HG02981 (cell line): ENCODE data around the gene ACAA2.

Source experiments
- ATAC-seq: cut with Tn5 transposase; IDR thresholded peaks from one replicate; pipeline ENCODE4 v1.9.1; 2021; ENCODE audit warnings: mild to moderate bottlenecking, moderate library complexity; ENCODE audit not compliant: unreplicated experiment

Gene ACAA2

DNA sequence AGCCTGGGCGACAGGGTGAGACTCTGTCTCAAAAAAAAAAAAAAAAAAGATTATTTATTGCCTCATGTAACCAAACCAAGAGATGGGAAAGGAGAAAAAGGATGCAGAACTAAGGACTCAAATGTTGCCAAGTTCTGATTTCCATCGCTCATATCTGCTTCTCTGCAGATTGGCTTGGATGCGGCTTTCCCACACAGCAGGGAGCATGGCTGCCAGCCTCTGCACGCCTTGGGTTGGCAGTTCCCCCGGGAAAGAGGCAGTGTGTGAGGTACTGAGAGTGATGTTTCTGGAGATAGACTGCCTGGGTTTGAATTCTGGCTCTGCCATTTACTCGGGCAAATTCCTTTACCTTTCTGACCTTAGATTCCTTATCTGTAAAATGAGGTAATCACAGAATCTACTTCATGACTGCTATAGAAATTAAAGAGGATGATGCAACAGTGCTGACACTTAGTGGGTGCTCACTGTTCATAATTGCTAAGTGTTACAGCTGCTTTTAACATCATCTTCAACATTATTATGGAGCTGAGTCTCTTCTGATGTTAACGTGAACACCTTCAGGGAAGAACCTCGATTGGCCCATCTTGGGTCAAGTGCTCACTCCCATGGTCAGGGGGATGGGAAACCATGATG lies 68.8 kb downstream of the ACAA2 start:
- no peak for ATAC-seq

- no peak for ATAC-seq
Observed at GRCh38 chr18:49743117-49743567, 70.2 kb downstream of the ACAA2 start.

DNA sequence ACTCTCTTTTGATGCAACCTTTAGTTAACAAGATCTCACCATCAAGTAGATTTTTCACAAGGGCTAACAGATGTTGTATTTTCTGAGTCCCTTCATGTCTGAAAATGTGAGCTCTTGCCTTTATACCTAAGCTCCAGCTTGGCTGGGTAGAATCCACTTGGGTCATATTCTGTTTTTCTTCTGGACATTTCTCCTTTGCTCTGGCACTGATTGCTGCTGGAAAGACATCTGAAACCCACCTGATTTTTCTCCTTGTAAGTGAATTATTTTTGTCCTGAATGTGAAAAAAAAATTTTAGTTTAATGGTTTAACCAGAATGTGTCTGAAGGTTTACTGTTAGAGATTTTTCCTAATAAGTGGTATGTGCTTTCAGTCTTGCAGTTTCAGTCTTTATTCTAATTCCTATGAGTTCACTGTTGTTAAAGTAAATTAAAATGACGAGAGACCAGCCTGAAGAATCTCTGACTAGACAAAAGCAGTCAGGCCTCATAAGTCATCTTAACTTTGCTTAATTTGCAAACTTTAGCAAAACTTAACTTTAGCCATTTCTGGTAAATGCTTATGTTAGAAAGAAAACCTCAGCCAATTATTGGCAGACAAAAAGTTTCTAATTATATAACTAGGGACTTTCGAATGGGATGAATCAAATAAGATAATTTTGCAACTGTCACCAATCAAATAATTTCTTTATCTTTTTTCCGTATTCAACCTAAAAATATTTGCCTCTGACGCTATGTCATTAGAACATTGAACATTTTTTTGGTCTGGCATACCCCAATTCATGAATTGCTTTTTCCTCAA lies 70.8 kb downstream of the ACAA2 start:
- ATAC-seq, result no peak

- no peak for ATAC-seq
Observed at GRCh38 chr18:49739275-49739674, 74.1 kb downstream of the ACAA2 start.

DNA sequence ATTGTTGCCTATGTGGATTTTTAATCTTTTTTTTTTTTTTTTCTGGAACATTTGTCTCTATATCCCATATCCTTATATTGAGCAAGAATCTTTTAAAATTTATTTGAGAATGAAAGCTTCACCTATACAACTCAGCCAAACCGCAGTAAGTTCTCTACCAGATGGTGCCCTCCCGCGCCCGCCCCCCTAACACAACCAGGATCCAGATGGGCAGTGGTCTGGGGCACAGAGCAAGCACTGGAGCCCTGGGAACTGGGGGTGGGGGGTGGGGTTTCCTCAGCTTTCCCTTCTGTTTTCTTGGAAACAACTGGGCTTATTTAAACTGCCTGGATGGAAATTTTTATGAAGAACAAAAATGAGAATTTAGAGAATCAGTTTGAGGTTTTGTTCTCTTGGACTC lies 74.6 kb downstream of the ACAA2 start:
- ATAC-seq, result no peak

DNA sequence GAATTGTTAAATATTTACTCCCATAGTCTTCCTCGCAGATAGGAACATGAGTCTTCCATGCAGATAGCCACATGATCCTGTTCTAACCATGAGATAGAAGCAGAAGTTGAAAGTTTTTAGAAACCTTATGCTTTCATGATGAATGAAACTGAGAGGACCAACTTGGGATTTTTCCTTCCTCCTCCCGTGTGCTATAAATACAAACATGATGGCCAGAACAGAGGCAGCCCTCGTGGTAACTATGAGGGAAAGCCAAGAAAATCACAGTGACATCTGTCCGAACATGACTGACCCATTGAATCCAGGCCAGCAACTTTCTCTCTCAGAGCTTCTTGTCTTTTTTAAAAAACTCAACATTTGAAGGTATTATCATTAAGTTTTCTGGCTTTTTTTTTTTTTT lies 78.5 kb downstream of the ACAA2 start:
- no peak for ATAC-seq

DNA sequence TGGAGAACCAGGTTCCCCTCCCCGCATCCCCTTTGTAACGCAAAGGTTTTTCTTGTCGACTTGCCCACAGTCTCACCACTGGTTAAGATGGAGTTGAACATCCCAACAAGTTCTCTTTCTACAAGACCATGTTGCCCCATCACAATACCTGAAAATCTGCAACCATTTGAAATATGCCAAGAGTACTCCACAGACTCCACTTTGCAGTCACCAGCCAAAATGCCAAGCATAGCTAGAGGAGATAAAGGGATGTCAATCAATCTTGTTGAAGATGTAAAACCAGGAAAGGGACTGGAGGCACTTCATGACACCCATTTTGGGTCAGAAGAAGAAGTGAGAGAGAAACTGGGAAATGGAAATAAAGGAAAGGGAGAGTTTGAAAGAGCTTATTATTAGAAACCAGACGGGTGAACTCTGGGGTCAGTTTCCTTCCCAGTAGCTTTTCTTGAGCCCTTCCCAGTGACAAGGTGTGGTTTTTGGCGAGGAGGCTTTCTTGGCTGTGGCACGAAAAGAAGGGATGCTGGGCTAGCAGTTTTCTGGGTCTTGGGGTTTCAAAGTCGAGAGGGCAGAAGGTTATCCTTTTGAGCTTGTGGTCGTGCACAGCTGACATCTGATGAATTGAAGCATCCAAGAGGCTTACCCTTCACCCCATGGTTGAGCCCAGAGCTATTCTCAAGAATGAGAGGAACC lies 79.3 kb downstream of the ACAA2 start:
- no peak for ATAC-seq

DNA sequence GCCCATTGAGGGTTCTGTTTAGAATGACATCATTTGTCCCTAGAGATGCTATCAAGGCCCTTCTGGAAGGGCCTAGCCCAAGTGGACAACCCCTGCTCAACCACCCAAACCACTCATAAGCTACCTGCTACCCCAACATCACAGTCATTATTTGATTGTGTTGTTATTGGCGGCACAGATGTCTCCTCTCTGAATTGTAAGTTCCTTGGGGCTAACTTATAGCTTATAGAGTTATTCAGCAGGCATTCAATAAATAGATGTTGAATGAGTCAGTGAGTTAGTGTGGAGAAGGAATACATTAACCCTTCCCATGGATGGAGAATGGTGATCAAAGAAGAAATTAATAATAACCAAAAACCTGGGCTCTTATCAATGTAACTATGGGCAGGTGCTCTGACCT lies 80.0 kb downstream of the ACAA2 start:
- ATAC-seq, result no peak
